Type B pancreatic cell (in vitro differentiated cells): ENCODE data around the gene NR1H2. TPM values are rescaled to one million over a fixed set of nuclear protein-coding genes. Genes with fewer than 3 reads are reported as not detected.
"Not testable (repeated sequence)": the region's sequence is repeated elsewhere in the genome, so short reads cannot be mapped to it uniquely, and the experiment has no call there.

ENCODE experiments used
- DNase-seq: peaks from one replicate; pipeline ENCODE4 v3.0.0; 2021; ENCODE audit warnings: mixed read lengths; ENCODE audit not compliant: unreplicated experiment; ENCODE audit errors: extremely low spot score
- H3K27ac Mint-ChIP-seq: 2 replicates; pipeline ENCODE4 v1.8.0; 2021; ENCODE audit warnings: mild to moderate bottlenecking, mixed read lengths
- H3K27me3 Mint-ChIP-seq: 2 replicates; pipeline ENCODE4 v1.8.0; 2021; ENCODE audit warnings: mixed read lengths
- H3K36me3 Mint-ChIP-seq: 2 replicates; pipeline ENCODE4 v1.8.0; 2021; ENCODE audit warnings: mixed read lengths
- H3K4me1 Mint-ChIP-seq: one replicate; pipeline ENCODE4 v1.8.0; 2021; ENCODE audit warnings: mixed read lengths; ENCODE audit not compliant: unreplicated experiment
- H3K4me3 Mint-ChIP-seq: 2 replicates; pipeline ENCODE4 v1.8.0; 2021; ENCODE audit warnings: mild to moderate bottlenecking, mixed read lengths
- H3K9me3 Mint-ChIP-seq: 2 replicates; pipeline ENCODE4 v1.8.0; 2021; ENCODE audit warnings: mixed read lengths
- total RNA-seq: library from RNA; stranded (reverse); gene quantifications from 2 replicates; pipeline ENCODE4 v1.2.1, GENCODE V29; 2021; ENCODE audit warnings: low replicate concordance
- TF ChIP-seq, protein P1 (sequence below): fragments of 200-600 bp; sonication (generic); conservative IDR thresholded peaks from 2 replicates; pipeline ENCODE4 v1.5.0; 2021; ENCODE audit warnings: antibody characterized with exemption, mild to moderate bottlenecking

NR1H2 gene
- total RNA-seq, 1 donor from 2014 or later: 30.3 TPM

- Mint-ChIP-seq H3K36me3 (peaks cover 14% of the 10 kb centered on the region), H3K27ac (no peak overlapping the region), H3K4me3 (no peak overlapping the region), H3K4me1 (peaks cover 5% of the 10 kb centered on the region), H3K9me3 (peaks cover 6% of the 10 kb centered on the region), H3K27me3 (no peaks in the 10 kb centered on the region)
- no peak for DNase-seq
- TF ChIP-seq, protein P1, sequence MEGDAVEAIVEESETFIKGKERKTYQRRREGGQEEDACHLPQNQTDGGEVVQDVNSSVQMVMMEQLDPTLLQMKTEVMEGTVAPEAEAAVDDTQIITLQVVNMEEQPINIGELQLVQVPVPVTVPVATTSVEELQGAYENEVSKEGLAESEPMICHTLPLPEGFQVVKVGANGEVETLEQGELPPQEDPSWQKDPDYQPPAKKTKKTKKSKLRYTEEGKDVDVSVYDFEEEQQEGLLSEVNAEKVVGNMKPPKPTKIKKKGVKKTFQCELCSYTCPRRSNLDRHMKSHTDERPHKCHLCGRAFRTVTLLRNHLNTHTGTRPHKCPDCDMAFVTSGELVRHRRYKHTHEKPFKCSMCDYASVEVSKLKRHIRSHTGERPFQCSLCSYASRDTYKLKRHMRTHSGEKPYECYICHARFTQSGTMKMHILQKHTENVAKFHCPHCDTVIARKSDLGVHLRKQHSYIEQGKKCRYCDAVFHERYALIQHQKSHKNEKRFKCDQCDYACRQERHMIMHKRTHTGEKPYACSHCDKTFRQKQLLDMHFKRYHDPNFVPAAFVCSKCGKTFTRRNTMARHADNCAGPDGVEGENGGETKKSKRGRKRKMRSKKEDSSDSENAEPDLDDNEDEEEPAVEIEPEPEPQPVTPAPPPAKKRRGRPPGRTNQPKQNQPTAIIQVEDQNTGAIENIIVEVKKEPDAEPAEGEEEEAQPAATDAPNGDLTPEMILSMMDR: no peak
Measured at GRCh38 chr19:50340331-50340730, 35.9 kb upstream of the NR1H2 start.

DNA sequence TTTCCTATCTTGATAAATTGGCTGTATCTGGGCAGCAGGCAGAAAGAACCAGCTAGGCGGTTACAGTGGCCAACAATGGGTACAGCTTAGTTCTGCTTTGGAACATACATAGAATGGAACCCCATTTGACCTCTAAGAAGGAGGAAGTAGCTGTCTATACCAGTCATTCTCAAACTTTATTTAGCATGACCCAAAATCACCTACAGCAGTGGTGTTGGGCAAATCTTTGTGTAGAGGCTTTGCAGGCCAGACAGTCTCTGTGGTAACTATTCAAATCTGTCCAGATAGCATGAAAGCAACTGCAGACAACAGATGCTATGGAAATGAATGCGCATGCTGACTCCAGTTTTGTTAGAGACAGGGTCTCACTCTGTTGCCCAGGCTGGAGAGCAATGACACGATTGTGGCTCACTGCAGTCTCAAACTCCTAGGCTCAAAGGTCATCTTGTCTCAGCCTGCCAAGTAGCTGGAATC, 35.1 kb upstream of the NR1H2 start:
- peaks cover 11% of the 10 kb centered on the region for H3K36me3 Mint-ChIP-seq
- no peaks in the 10 kb centered on the region for H3K4me1 Mint-ChIP-seq
- no peaks in the 10 kb centered on the region for H3K9me3 Mint-ChIP-seq
- H3K27ac Mint-ChIP-seq: no peak overlapping the region
- no peak overlapping the region for H3K4me3 Mint-ChIP-seq
- H3K27me3 Mint-ChIP-seq: no peaks in the 10 kb centered on the region
- no peak for DNase-seq
- TF ChIP-seq, protein P1: no peak

GRCh38 chr19:50344661-50345318, 31.5 kb upstream of the NR1H2 start:
- no peaks in the 10 kb centered on the region for H3K9me3 Mint-ChIP-seq
- H3K27me3 Mint-ChIP-seq: no peaks in the 10 kb centered on the region
- H3K4me3 Mint-ChIP-seq: no peak overlapping the region
- peaks cover 13% of the 10 kb centered on the region for H3K36me3 Mint-ChIP-seq
- DNase-seq: no peak
- TF ChIP-seq, protein P1: no peak
- no peak overlapping the region for H3K27ac Mint-ChIP-seq
- H3K4me1 Mint-ChIP-seq: no peaks in the 10 kb centered on the region

GRCh38 chr19:50347089-50347581, 29.1 kb upstream of the NR1H2 start:
- DNase-seq, H3K4me1 Mint-ChIP-seq, H3K27me3 Mint-ChIP-seq, H3K27ac Mint-ChIP-seq, H3K9me3 Mint-ChIP-seq, H3K4me3 Mint-ChIP-seq: not testable (repeated sequence)
- H3K36me3 Mint-ChIP-seq: peaks cover 13% of the 10 kb centered on the region

- no peak overlapping the region for H3K27ac Mint-ChIP-seq
- DNase-seq: no peak
- TF ChIP-seq, protein P1: no peak
- no peak overlapping the region for H3K4me3 Mint-ChIP-seq
- H3K36me3 Mint-ChIP-seq: peaks cover 9% of the 10 kb centered on the region
- no peaks in the 10 kb centered on the region for H3K27me3 Mint-ChIP-seq
- H3K4me1 Mint-ChIP-seq: no peaks in the 10 kb centered on the region
- no peaks in the 10 kb centered on the region for H3K9me3 Mint-ChIP-seq
Measured at GRCh38 chr19:50349277-50350057, 26.8 kb upstream of the NR1H2 start.

DNA sequence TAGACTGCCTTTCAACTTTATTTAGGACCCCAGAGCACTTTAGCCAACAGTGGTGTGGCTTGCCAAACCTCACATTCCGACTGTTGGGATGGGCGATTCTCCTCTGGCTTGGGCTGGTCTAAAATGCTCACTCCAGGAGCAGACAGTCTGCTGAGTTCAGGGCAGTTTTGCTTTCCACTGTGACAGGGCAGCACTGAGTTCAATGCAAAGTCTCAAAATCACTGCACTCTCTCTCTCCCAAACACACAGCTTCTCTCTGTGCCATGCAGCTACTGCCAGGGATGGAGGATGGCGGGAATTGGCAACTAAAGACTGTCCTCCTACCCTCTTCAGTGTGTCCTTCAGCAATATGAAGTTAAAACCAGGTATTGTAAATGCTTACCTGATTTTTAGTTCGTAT, 24.0 kb upstream of the NR1H2 start:
- H3K27me3 Mint-ChIP-seq: no peaks in the 10 kb centered on the region
- H3K27ac Mint-ChIP-seq: no peak overlapping the region
- H3K36me3 Mint-ChIP-seq: no peaks in the 10 kb centered on the region
- H3K9me3 Mint-ChIP-seq: no peaks in the 10 kb centered on the region
- DNase-seq: no peak
- H3K4me3 Mint-ChIP-seq: no peak overlapping the region
- TF ChIP-seq, protein P1: no peak
- no peaks in the 10 kb centered on the region for H3K4me1 Mint-ChIP-seq

- not testable (repeated sequence) for H3K4me3 Mint-ChIP-seq, H3K27ac Mint-ChIP-seq, H3K9me3 Mint-ChIP-seq, DNase-seq, H3K36me3 Mint-ChIP-seq, H3K4me1 Mint-ChIP-seq, H3K27me3 Mint-ChIP-seq
Measured at GRCh38 chr19:50353487-50353880, 22.8 kb upstream of the NR1H2 start.
